OCI-LY3 (cell line): ENCODE data around the gene ADARB2.

Experiments used
- H2AFZ ChIP-seq: fragments of 200-600, 300-600 bp; shearing (Covaris generic); 2 replicates; pipeline ENCODE4 v1.6.0; 2014; ENCODE audit warnings: antibody characterized with exemption, low read depth, low read length
- H3K27ac ChIP-seq: fragments of 200-600, 300-600 bp; sonication (generic); 2 replicates; pipeline ENCODE4 v1.5.1; 2014; ENCODE audit warnings: mild to moderate bottlenecking, low read length, moderate library complexity, mixed read lengths
- H3K27me3 ChIP-seq: fragments of 200-600, 300-600 bp; sonication (generic); 2 replicates; pipeline ENCODE4 v1.6.1; 2014; ENCODE audit warnings: low read depth, low read length, mixed read lengths
- H3K36me3 ChIP-seq: fragments of 200-600, 300-600 bp; sonication (generic); replicated peaks from 2 replicates; pipeline ENCODE3; 2014; ENCODE audit warnings: low read depth, low read length, mixed read lengths
- H3K4me1 ChIP-seq: fragments of 300-600, 200-600 bp; sonication (generic); 2 replicates; pipeline ENCODE4 v1.6.1; 2014; ENCODE audit warnings: low read length, mixed read lengths
- H3K4me2 ChIP-seq: fragments of 200-600, 300-600 bp; sonication (generic); 2 replicates; pipeline ENCODE4 v1.6.1; 2014; ENCODE audit warnings: low read length, mixed read lengths
- H3K4me3 ChIP-seq: fragments of 300-600, 200-600 bp; sonication (generic); 2 replicates; pipeline ENCODE4 v1.5.1; 2014; ENCODE audit warnings: antibody characterized with exemption, mild to moderate bottlenecking, low read length, moderate library complexity
- H3K79me2 ChIP-seq: fragments of 300-600, 200-600 bp; shearing (Covaris generic); 2 replicates; pipeline ENCODE4 v1.6.1; 2014; ENCODE audit warnings: mild to moderate bottlenecking, low read length, mixed read lengths
- H3K9ac ChIP-seq: fragments of 300-600, 200-600 bp; shearing (Covaris generic); 2 replicates; pipeline ENCODE4 v1.6.0; 2014; ENCODE audit warnings: mild to moderate bottlenecking, low read length, moderate library complexity
- H3K9me3 ChIP-seq: fragments of 200-600, 300-600 bp; shearing (Covaris generic); 2 replicates; pipeline ENCODE4 v1.6.1; 2014; ENCODE audit warnings: low read length, mixed read lengths; ENCODE audit not compliant: insufficient read depth
- H4K20me1 ChIP-seq: fragments of 200-600, 300-600 bp; sonication (generic); 2 replicates; pipeline ENCODE4 v1.6.1; 2016; ENCODE audit warnings: low read length, mixed read lengths; ENCODE audit not compliant: insufficient read depth
- CTCF ChIP-seq: fragments of 200-600, 300-600 bp; sonication (generic); IDR thresholded peaks from 2 replicates; pipeline ENCODE4 v1.5.1; 2014; ENCODE audit warnings: antibody characterized with exemption, low read length, low read depth
- EZH2phosphoT487 ChIP-seq: fragments of 200-600 bp; shearing (Covaris generic); IDR thresholded peaks from 2 replicates; pipeline ENCODE4 v1.6.1; 2018; ENCODE audit warnings: antibody characterized with exemption, mixed run types, low read depth

The ADARB2 gene

GRCh38 chr10:1203704-1204103 lies 533.6 kb downstream of the ADARB2 start:
- Histone ChIP-seq H3K4me2 (no peak overlapping the region), H2AFZ (no peak overlapping the region), H3K36me3 (no peaks in the 10 kb centered on the region), H3K9ac (no peak overlapping the region), H3K4me1 (no peaks in the 10 kb centered on the region), H3K4me3 (no peak overlapping the region), H3K9me3 (no peaks in the 10 kb centered on the region), H3K27ac (no peak overlapping the region), H4K20me1 (no peaks in the 10 kb centered on the region), H3K79me2 (no peaks in the 10 kb centered on the region), H3K27me3 (no peaks in the 10 kb centered on the region)
- TF ChIP-seq CTCF (no peak), EZH2phosphoT487 (no peak)

DNA sequence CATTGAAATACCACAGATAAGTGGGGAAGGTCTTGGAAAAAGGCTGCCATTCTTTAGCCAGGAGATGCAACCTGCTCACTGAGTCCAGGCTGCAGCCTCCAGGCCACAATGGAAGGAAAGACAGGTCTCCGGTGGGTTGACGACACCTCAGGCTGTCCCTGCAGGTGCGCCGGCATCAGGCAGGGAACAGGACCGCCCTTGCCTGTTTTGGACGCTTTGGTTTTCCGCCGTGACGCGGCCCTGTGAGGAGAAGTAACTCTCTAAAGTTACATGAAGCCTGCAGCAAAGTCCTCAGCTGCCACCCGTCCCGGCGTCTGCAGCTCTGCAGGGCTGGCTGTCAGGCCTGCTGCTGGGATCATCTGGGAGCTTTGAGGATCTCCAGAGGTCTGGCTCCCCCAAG lies 534.1 kb downstream of the ADARB2 start:
- Histone ChIP-seq H3K36me3 (no peaks in the 10 kb centered on the region), H3K9me3 (no peaks in the 10 kb centered on the region), H3K4me1 (no peaks in the 10 kb centered on the region), H4K20me1 (no peaks in the 10 kb centered on the region), H3K4me2 (no peak overlapping the region), H3K4me3 (no peak overlapping the region), H3K9ac (no peak overlapping the region), H3K27ac (no peak overlapping the region), H2AFZ (no peak overlapping the region), H3K27me3 (no peaks in the 10 kb centered on the region), H3K79me2 (no peaks in the 10 kb centered on the region)
- no peak for TF ChIP-seq CTCF
- TF ChIP-seq EZH2phosphoT487 = no peak

- Histone ChIP-seq H3K27ac (no peak overlapping the region), H3K9me3 (no peaks in the 10 kb centered on the region), H3K4me1 (no peaks in the 10 kb centered on the region), H4K20me1 (no peaks in the 10 kb centered on the region), H3K79me2 (no peaks in the 10 kb centered on the region), H2AFZ (no peak overlapping the region), H3K4me3 (no peak overlapping the region), H3K27me3 (no peaks in the 10 kb centered on the region; the same call in 1 of the 2 replicates), H3K4me2 (no peak overlapping the region), H3K36me3 (no peaks in the 10 kb centered on the region), H3K9ac (no peak overlapping the region)
- TF ChIP-seq CTCF (no peak), EZH2phosphoT487 (no peak)
These were observed 535.0 kb downstream of the ADARB2 start for GRCh38 chr10:1202343-1202742.

- no peak for TF ChIP-seq CTCF
- no peak for TF ChIP-seq EZH2phosphoT487
- Histone ChIP-seq H3K79me2 (no peaks in the 10 kb centered on the region), H3K9ac (no peak overlapping the region), H2AFZ (no peak overlapping the region), H3K27me3 (no peaks in the 10 kb centered on the region; the same call in 1 of the 2 replicates), H3K36me3 (no peaks in the 10 kb centered on the region), H3K9me3 (no peaks in the 10 kb centered on the region), H3K4me1 (no peaks in the 10 kb centered on the region), H3K4me2 (no peak overlapping the region), H4K20me1 (no peaks in the 10 kb centered on the region), H3K4me3 (no peak overlapping the region), H3K27ac (no peak overlapping the region)
These were observed 536.2 kb downstream of the ADARB2 start for GRCh38 chr10:1200866-1201807.
